Karpas-422 (cell line): Measurements from ENCODE around the gene RBM4. TPM values are rescaled to one million over a fixed set of nuclear protein-coding genes. Genes with fewer than 3 reads are reported as not detected.

Experiments
- DNase-seq: peaks from one replicate; pipeline ENCODE4 v3.0.0-alpha.2; 2015
- H2AFZ ChIP-seq: fragments of 200-600 bp; sonication (generic); 2 replicates; pipeline ENCODE4 v1.6.1; 2014; ENCODE audit warnings: antibody characterized with exemption, low read length, mixed read lengths
- H3K27ac ChIP-seq: fragments of 200-600 bp; sonication (generic); 2 replicates; pipeline ENCODE4 v1.5.1; 2014; ENCODE audit warnings: mild to moderate bottlenecking, low read length, moderate library complexity
- H3K27me3 ChIP-seq: fragments of 200-600 bp; sonication (generic); 2 replicates; pipeline ENCODE4 v1.6.1; 2014; ENCODE audit warnings: low read length, mixed read lengths
- H3K36me3 ChIP-seq: fragments of 200-600 bp; sonication (generic); 2 replicates; pipeline ENCODE4 v1.6.1; 2014; ENCODE audit warnings: low read length, mixed read lengths; ENCODE audit not compliant: insufficient read depth
- H3K4me1 ChIP-seq: fragments of 200-600 bp; sonication (generic); 2 replicates; pipeline ENCODE4 v1.6.1; 2014; ENCODE audit warnings: mild to moderate bottlenecking, low read length, mixed read lengths
- H3K4me2 ChIP-seq: fragments of 200-600 bp; sonication (generic); 2 replicates; pipeline ENCODE4 v1.6.1; 2014; ENCODE audit warnings: low read length, low read depth, mild to moderate bottlenecking; ENCODE audit not compliant: poor library complexity, severe bottlenecking
- H3K4me3 ChIP-seq: fragments of 200-600 bp; sonication (generic); 2 replicates; pipeline ENCODE4 v1.5.1; 2014; ENCODE audit warnings: mild to moderate bottlenecking, antibody characterized with exemption, low read length, mixed read lengths
- H3K79me2 ChIP-seq: fragments of 200-600 bp; sonication (generic); 2 replicates; pipeline ENCODE4 v1.6.1; 2014; ENCODE audit warnings: mild to moderate bottlenecking, low read length, mixed read lengths
- H3K9ac ChIP-seq: fragments of 200-600 bp; sonication (generic); 2 replicates; pipeline ENCODE4 v1.6.0; 2014; ENCODE audit warnings: low read length
- H3K9me2 ChIP-seq: fragments of 200-600 bp; sonication (generic), shearing (Covaris generic); replicated peaks from 2 replicates; pipeline ENCODE4 v1.6.0; 2014; ENCODE audit warnings: mild to moderate bottlenecking, low read length, moderate library complexity; ENCODE audit not compliant: insufficient read depth
- H3K9me3 ChIP-seq: fragments of 300-700, 200-600 bp; sonication (generic); 2 replicates; pipeline ENCODE4 v1.6.1; 2014; ENCODE audit warnings: low read length, mixed read lengths
- H4K20me1 ChIP-seq: fragments of 200-600 bp; sonication (generic); 2 replicates; pipeline ENCODE4 v1.6.1; 2014; ENCODE audit warnings: mild to moderate bottlenecking, antibody characterized with exemption, low read length, low read depth; ENCODE audit not compliant: insufficient read depth
- total RNA-seq: library from RNA; depleted of rRNA; stranded (reverse); fragments of >200 nt; shearing (Covaris generic); gene quantifications from 2 replicates; pipeline ENCODE4 v1.2.3, GENCODE V29; 2014; ENCODE audit warnings: low replicate concordance

RBM4 gene
- total RNA-seq, 1 experiment from 2014 or later: 141 TPM

- Histone ChIP-seq H2AFZ (no peak overlapping the region), H3K4me1 (peaks cover 29% of the 10 kb centered on the region), H3K9ac (no peak overlapping the region), H3K27me3 (no peaks in the 10 kb centered on the region), H3K9me2 (no peaks in the 10 kb centered on the region), H3K79me2 (no peaks in the 10 kb centered on the region), H3K9me3 (no peaks in the 10 kb centered on the region), H3K27ac (peak overlapping the region; percentile 73), H3K4me2 (no peak overlapping the region), H3K4me3 (no peak overlapping the region), H3K36me3 (no peaks in the 10 kb centered on the region; the same call in none of the 2 replicates), H4K20me1 (no peaks in the 10 kb centered on the region)
- no peak for DNase-seq
Measured at GRCh38 chr11:66609721-66610617, 28.5 kb upstream of the RBM4 start.

- Histone ChIP-seq H3K4me1 (peaks cover 37% of the 10 kb centered on the region), H2AFZ (no peak overlapping the region), H3K79me2 (peaks cover 21% of the 10 kb centered on the region), H3K9me3 (no peaks in the 10 kb centered on the region), H3K27me3 (no peaks in the 10 kb centered on the region), H3K4me2 (no peak overlapping the region), H3K27ac (peak overlapping the region; percentile 73), H3K9ac (no peak overlapping the region), H4K20me1 (peaks cover 7% of the 10 kb centered on the region), H3K4me3 (no peak overlapping the region), H3K9me2 (no peaks in the 10 kb centered on the region), H3K36me3 (peaks cover 3% of the 10 kb centered on the region)
- no peak for DNase-seq
Measured at GRCh38 chr11:66612458-66612857, 26.0 kb upstream of the RBM4 start.

- H2AFZ ChIP-seq: no peak overlapping the region
- no peak overlapping the region for H3K9ac ChIP-seq
- H3K4me2 ChIP-seq: no peak overlapping the region
- no peak for DNase-seq
- H3K9me3 ChIP-seq: no peaks in the 10 kb centered on the region
- no peaks in the 10 kb centered on the region for H3K9me2 ChIP-seq
- H3K27ac ChIP-seq: no peak overlapping the region
- peaks cover 37% of the 10 kb centered on the region for H3K79me2 ChIP-seq
- H3K36me3 ChIP-seq: peaks cover 20% of the 10 kb centered on the region
- peaks cover 23% of the 10 kb centered on the region for H4K20me1 ChIP-seq
- no peaks in the 10 kb centered on the region for H3K27me3 ChIP-seq
- peaks cover 49% of the 10 kb centered on the region for H3K4me1 ChIP-seq
- no peak overlapping the region for H3K4me3 ChIP-seq
Measured at GRCh38 chr11:66614073-66614472, 24.4 kb upstream of the RBM4 start.

- no peaks in the 10 kb centered on the region for H3K9me3 ChIP-seq
- peak within 1 kb of the TSS; percentile 87 for H3K27ac ChIP-seq
- peaks cover 60% of the 10 kb centered on the region for H3K79me2 ChIP-seq
- no peak within 1 kb of the TSS for H2AFZ ChIP-seq
- peak within 1 kb of the TSS; percentile 97 for H3K4me3 ChIP-seq
- H3K9me2 ChIP-seq: no peaks in the 10 kb centered on the region
- H3K4me2 ChIP-seq: peak within 1 kb of the TSS; percentile 96
- H3K27me3 ChIP-seq: no peaks in the 10 kb centered on the region
- H3K36me3 ChIP-seq: peaks cover 28% of the 10 kb centered on the region
- peaks cover 36% of the 10 kb centered on the region for H3K4me1 ChIP-seq
- peaks cover 41% of the 10 kb centered on the region for H4K20me1 ChIP-seq
- DNase-seq: peak; percentile 100
- H3K9ac ChIP-seq: peak within 1 kb of the TSS; percentile 91
Measured at GRCh38 chr11:66616379-66617154, 21.9 kb upstream of the RBM4 start, which contains the start of gene RBM14. Gene RBM14 (plus strand): TSS chr11:66616630. CDS start chr11:66616721, 91 bp downstream.

GRCh38 chr11:66617155-66617834, 21.2 kb upstream of the RBM4 start:
- peaks cover 68% of the 10 kb centered on the region for H3K79me2 ChIP-seq
- no peaks in the 10 kb centered on the region for H3K27me3 ChIP-seq
- H3K4me1 ChIP-seq: peaks cover 30% of the 10 kb centered on the region
- DNase-seq: no peak
- H3K9me3 ChIP-seq: no peaks in the 10 kb centered on the region
- peak overlapping the region; percentile 97 for H3K4me3 ChIP-seq
- peak overlapping the region; percentile 83 for H3K27ac ChIP-seq
- H3K9me2 ChIP-seq: no peaks in the 10 kb centered on the region
- no peak overlapping the region for H2AFZ ChIP-seq
- H3K36me3 ChIP-seq: peaks cover 28% of the 10 kb centered on the region
- H3K4me2 ChIP-seq: peak overlapping the region; percentile 92
- H3K9ac ChIP-seq: peak overlapping the region; percentile 91
- peaks cover 47% of the 10 kb centered on the region for H4K20me1 ChIP-seq

GRCh38 chr11:66619080-66619554, 19.4 kb upstream of the RBM4 start:
- Histone ChIP-seq H3K9me3 (no peaks in the 10 kb centered on the region), H3K36me3 (peaks cover 45% of the 10 kb centered on the region), H3K4me3 (peak overlapping the region; percentile 97; the same call in 1 of the 2 replicates), H2AFZ (no peak overlapping the region), H3K4me1 (peaks cover 30% of the 10 kb centered on the region), H3K27me3 (no peaks in the 10 kb centered on the region), H3K27ac (no peak overlapping the region), H3K9ac (peak overlapping the region; percentile 91; the same call in 1 of the 2 replicates), H3K9me2 (no peaks in the 10 kb centered on the region), H4K20me1 (peaks cover 65% of the 10 kb centered on the region), H3K79me2 (peaks cover 86% of the 10 kb centered on the region), H3K4me2 (peak overlapping the region; percentile 92)
- DNase-seq: no peak

- H3K4me3 ChIP-seq: no peak overlapping the region
- peaks cover 88% of the 10 kb centered on the region for H4K20me1 ChIP-seq
- no peak for DNase-seq
- H3K27me3 ChIP-seq: no peaks in the 10 kb centered on the region
- peaks cover 76% of the 10 kb centered on the region for H3K36me3 ChIP-seq
- H3K4me2 ChIP-seq: no peak overlapping the region
- H3K9ac ChIP-seq: no peak overlapping the region
- H3K27ac ChIP-seq: no peak overlapping the region
- no peaks in the 10 kb centered on the region for H3K9me2 ChIP-seq
- peaks cover 99% of the 10 kb centered on the region for H3K79me2 ChIP-seq
- no peak overlapping the region for H2AFZ ChIP-seq
- no peaks in the 10 kb centered on the region for H3K9me3 ChIP-seq
- peaks cover 3% of the 10 kb centered on the region; the same call in 1 of the 2 replicates for H3K4me1 ChIP-seq
Measured at GRCh38 chr11:66624450-66624849, 14.1 kb upstream of the RBM4 start.
